ENCODE measurements around the gene GIMAP5. TPM values are rescaled to one million over a fixed set of nuclear protein-coding genes. Genes with fewer than 3 reads are reported as not detected.

GIMAP5 gene
- total RNA-seq, 4 donors from 2014 or later, result 2.6 to 15.7 (median 11.2) TPM

DNA sequence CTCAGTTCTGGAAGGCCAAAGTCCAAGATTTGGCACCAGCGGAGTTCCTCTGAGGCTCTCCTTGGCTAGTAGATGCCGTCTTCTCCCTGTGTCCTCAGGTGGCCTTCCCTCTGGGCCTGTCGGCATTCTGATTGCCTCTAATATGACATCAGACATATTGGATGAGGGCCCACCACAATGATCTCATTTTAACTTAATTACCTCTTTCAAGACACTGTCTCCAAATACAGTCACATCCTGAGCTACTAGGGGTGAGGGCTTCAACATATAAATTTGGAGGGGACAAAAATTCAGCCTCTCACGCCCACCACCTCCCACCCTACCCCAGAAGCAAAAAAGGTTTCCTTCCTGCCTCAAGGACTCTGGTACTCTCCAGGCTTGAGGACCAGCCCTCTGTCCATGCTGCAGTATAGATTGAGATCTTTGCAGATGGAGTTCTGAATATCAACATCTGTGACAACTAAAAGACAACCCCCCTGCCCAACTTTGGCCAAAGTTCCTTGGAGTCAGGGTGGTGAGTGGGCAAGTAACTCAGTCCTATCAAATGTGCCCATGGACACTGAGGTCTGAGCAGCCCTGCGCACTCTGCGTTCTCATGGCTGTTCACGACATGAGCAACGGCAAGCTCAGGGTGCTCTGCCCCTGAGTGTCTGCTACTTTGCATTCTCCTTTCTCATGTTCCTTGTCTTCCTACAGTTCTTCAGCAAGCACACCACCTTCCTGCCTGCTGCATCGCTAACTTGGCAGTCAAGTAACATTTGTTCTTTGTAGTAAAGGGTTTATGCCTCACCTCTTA is 51.5 kb downstream of the GIMAP5 start:
- Histone ChIP-seq H3K27ac (peak overlapping the region; percentile 83 to 89 (median 86)), H3K4me1 (peaks cover 26 to 64% (median 44%) of the 10 kb centered on the region in 4 donors), H3K36me3 (peaks cover 0 to 13% (median 6%) of the 10 kb centered on the region in 4 donors), H3K4me3 (no peak overlapping the region), H3K9me3 (no peaks in the 10 kb centered on the region), H3K27me3 (no peaks in the 10 kb centered on the region)
- in situ Hi-C loops (cut with MboI; ENCODE audit: low pct_ligation_motif_present in 1 of 4, low pct_unique_long_range_greater_than_20kb in 1 of 4, low sequenced_read_pairs in 3 of 4), result loop anchor here in 2 of 4 donors (10.0 to 25.0 kb wide), 2 partner anchors 66 to 199 kb away; partner anchors contain the start of genes KCNH2 (in 2 of the 2), NOS3 (in 2 of the 2) and AOC1 (in 1 of the 2)
- intact Hi-C loops (cut with DNase I; ENCODE audit: low total_unique reads), result loop anchor here (10.0 kb wide), 1 partner anchor 86 kb away; no protein-coding TSS in a partner anchor
- peak; percentile 29 for DNase-seq
- WGBS, 2 donors (ENCODE audit: low coverage in 1 of 2), result 59 to 69% methylated on average over 7 to 9 of the region's 9 CpGs
- TF ChIP-seq EP300 (IDR thresholded peaks at IDR 0.05; ENCODE audit: low read depth), result no peak
- TF ChIP-seq POLR2AphosphoS5 (IDR thresholded peaks at IDR 0.05), result no peak
- TF ChIP-seq POLR2A (IDR thresholded peaks at IDR 0.05), result no peak
- TF ChIP-seq, protein P1, sequence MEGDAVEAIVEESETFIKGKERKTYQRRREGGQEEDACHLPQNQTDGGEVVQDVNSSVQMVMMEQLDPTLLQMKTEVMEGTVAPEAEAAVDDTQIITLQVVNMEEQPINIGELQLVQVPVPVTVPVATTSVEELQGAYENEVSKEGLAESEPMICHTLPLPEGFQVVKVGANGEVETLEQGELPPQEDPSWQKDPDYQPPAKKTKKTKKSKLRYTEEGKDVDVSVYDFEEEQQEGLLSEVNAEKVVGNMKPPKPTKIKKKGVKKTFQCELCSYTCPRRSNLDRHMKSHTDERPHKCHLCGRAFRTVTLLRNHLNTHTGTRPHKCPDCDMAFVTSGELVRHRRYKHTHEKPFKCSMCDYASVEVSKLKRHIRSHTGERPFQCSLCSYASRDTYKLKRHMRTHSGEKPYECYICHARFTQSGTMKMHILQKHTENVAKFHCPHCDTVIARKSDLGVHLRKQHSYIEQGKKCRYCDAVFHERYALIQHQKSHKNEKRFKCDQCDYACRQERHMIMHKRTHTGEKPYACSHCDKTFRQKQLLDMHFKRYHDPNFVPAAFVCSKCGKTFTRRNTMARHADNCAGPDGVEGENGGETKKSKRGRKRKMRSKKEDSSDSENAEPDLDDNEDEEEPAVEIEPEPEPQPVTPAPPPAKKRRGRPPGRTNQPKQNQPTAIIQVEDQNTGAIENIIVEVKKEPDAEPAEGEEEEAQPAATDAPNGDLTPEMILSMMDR (IDR thresholded peaks at IDR 0.05), result no peak

DNA sequence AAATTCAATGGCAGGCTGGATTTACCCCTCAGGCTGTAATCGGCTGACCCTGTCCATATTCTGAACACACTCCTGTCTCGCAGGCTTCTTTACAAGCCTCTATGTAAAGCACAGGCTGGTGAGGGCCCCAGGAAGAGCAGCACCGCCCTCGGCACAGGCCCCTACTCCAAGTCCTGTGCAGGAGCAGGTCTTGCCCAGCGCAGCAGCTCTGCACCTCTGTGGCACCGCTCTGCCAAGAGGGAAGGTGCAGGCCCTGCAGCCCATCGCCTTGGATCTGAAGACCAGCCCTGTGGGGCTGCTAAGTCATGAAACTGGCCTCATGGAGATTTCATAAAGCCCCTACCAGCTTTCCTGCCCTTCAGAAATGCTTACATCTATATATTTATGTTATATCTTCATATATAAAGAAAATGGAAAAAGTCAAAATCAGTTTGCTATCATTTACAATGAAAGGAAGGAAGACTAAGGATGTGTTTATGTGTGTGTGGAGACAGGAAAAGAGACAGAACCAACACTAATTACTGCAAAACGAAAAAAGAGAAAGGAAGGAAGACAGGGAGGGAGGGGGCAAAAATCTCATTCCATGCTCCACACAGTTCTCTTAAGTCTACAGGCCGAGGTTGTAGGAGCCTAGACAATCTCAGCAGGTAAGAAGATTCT is 53.3 kb downstream of the GIMAP5 start:
- peak overlapping the region in 3 of 4 donors; percentile 43 to 89 (median 83) for H3K27ac ChIP-seq
- in situ Hi-C loops (cut with MboI; ENCODE audit: low pct_ligation_motif_present in 1 of 4, low pct_unique_long_range_greater_than_20kb in 1 of 4, low sequenced_read_pairs in 3 of 4), result loop anchor here in 2 of 4 donors (25.0 kb wide), 1 partner anchor 197 kb away; the partner anchor contains the start of genes KCNH2 (in 2 of the 2) and NOS3 (in 2 of the 2)

DNA sequence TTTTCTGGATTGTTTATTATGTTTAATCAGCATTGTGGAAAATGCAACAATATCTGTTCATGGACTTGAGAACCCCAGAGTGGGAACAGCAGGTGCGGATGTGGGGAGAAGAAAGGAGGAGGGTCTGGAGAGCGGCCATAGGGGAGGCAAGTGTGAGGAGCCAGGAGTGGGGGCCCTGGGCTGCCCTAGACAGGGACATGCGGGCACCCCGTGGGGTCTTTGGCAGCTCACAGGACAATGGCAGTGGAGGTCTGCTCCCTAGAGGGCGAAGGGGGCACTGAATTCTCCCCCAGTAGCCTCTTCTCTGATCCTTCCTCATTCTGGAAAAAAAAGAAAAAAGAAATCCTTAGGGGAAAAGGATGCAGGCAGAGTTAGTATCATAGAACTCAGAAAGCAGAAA is 54.1 kb downstream of the GIMAP5 start:
- WGBS, 2 donors (ENCODE audit: low coverage in 1 of 2), result 87 to 92% methylated on average over 2 to 5 of the region's 5 CpGs
- in situ Hi-C loops (cut with MboI; ENCODE audit: low pct_ligation_motif_present in 1 of 4, low pct_unique_long_range_greater_than_20kb in 1 of 4, low sequenced_read_pairs in 3 of 4), result loop anchor here in 2 of 4 donors (25.0 kb wide), 1 partner anchor 196 kb away; the partner anchor contains the start of genes KCNH2 (in 2 of the 2) and NOS3 (in 2 of the 2)

More for the DNA sequence above, 53.3 kb downstream of the GIMAP5 start:
- 67 to 74% methylated on average over 3 to 9 of the region's 9 CpGs for WGBS, 2 donors (ENCODE audit: low coverage in 1 of 2)
- DNase-seq, result no peak
- Histone ChIP-seq H3K27me3 (no peaks in the 10 kb centered on the region), H3K4me3 (no peak overlapping the region), H3K9me3 (no peaks in the 10 kb centered on the region), H3K36me3 (peaks cover 0 to 13% (median 6%) of the 10 kb centered on the region in 4 donors), H3K4me1 (peaks cover 15 to 48% (median 28%) of the 10 kb centered on the region in 4 donors)
- intact Hi-C loops (cut with DNase I; ENCODE audit: low total_unique reads), result no loop called here
- TF ChIP-seq POLR2A (IDR thresholded peaks at IDR 0.05), result no peak
- TF ChIP-seq POLR2AphosphoS5 (IDR thresholded peaks at IDR 0.05), result no peak
- TF ChIP-seq, protein P1 (IDR thresholded peaks at IDR 0.05), result no peak
- TF ChIP-seq EP300 (IDR thresholded peaks at IDR 0.05; ENCODE audit: low read depth), result no peak

More for the DNA sequence above, 54.1 kb downstream of the GIMAP5 start:
- intact Hi-C loops (cut with DNase I; ENCODE audit: low total_unique reads), result no loop called here
- TF ChIP-seq, protein P1 (IDR thresholded peaks at IDR 0.05), result no peak
- no peak for DNase-seq
- no peaks in the 10 kb centered on the region for H3K27me3 ChIP-seq
- H3K4me3 ChIP-seq, result no peak overlapping the region
- peaks cover 15 to 40% (median 23%) of the 10 kb centered on the region in 4 donors for H3K4me1 ChIP-seq
- H3K36me3 ChIP-seq, result peaks cover 0 to 13% (median 6%) of the 10 kb centered on the region in 4 donors
- peak overlapping the region in 2 of 4 donors; percentile 0 to 5 for H3K27ac ChIP-seq
- H3K9me3 ChIP-seq, result no peaks in the 10 kb centered on the region
